ENCODE measurements around the gene USP35. TPM values are rescaled to one million over a fixed set of nuclear protein-coding genes. Genes with fewer than 3 reads are reported as not detected.
A peak's percentile ranks its signal among the peaks of the same experiment; 100 is the strongest.
"Not testable (repeated sequence)": the region's sequence is repeated elsewhere in the genome, so short reads cannot be mapped to it uniquely, and the experiment has no call there.

The USP35 gene
- polyA plus RNA-seq, 1 of the 3 experiments (the other 2 are of a cell fraction) = 8.4 TPM

GRCh38 chr11:78221396-78222315 lies 32.9 kb downstream of the USP35 start:
- 97% methylated on average over 13 of the region's 13 CpGs for WGBS (ENCODE audit: low lambda C conversion rate)
- Histone ChIP-seq H3K9ac (no peak overlapping the region), H3K27ac (ENCODE audit: low read depth in 2 of 2, low read length in 1 of 2) (no peak overlapping the region; a peak in 1 of 4 replicates), H2AFZ (ENCODE audit: low read depth) (no peak overlapping the region), H3K36me3 (replicated peaks in 1 of 2; ENCODE audit: control insufficient read depth in 1 of 2, insufficient read depth in 2 of 2, low read length in 1 of 2) (peaks cover 13 to 77% of the 10 kb centered on the region in 2 experiments), H4K20me1 (ENCODE audit: insufficient read depth) (no peaks in the 10 kb centered on the region), H3K79me2 (ENCODE audit: insufficient read depth) (no peaks in the 10 kb centered on the region), H3K27me3 (ENCODE audit: insufficient read depth) (no peaks in the 10 kb centered on the region), H3F3A (replicated peaks; ENCODE audit: insufficient read depth) (no peaks in the 10 kb centered on the region), H3K9me3 (no peaks in the 10 kb centered on the region), H3K9me2 (no peaks in the 10 kb centered on the region), H3K4me2 (no peak overlapping the region), H3K4me3 (ENCODE audit: low read depth in 2 of 2, low read length in 1 of 2) (no peak overlapping the region), H3K4me1 (ENCODE audit: control insufficient read depth in 1 of 2, insufficient read depth in 2 of 2, low read depth in 1 of 2, low read length in 1 of 2) (peaks cover 0 to 7% of the 10 kb centered on the region in 2 experiments; a peak in 1 of 4 replicates)
- DNase-seq = no peak
- POLR2A ChIA-PET = no interaction called here
- TF ChIP-seq GATA2 (CRISPR knock-in tag; IDR thresholded peaks at IDR 0.05) (peak; percentile 34), TCF12 (IDR thresholded peaks at IDR 0.05) (no peak)
- CTCF ChIA-PET = interaction anchor here (0.8 to 4.0 kb wide), 4 partner anchors 134 to 342 kb away, joined by 3 to 13 read pairs (median 8); no protein-coding TSS in a partner anchor

DNA sequence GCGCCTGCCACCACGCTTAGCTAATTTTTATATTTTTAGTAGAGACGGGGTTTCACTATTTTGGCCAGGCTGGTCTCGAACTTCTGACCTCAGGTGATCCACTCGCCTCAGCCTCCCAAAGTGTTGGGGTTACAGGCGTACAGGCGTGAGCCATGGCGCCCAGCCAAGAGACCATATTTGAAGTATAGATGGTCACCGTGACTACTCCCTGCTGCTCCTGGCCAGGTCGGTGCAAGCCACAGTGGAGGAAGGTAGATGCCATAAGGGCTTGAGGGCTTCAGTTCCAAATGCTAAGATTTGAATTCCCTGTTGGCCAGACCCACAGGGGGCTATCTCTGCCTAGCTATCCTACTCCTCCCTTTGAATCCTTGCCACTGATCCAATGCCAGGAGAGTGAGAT lies 34.0 kb downstream of the USP35 start:
- POLR2A ChIA-PET; H3K4me3 ChIP-seq (ENCODE audit: low read depth in 2 of 2, low read length in 1 of 2); H3K9me2 ChIP-seq; H3K9ac ChIP-seq; H3K79me2 ChIP-seq (ENCODE audit: insufficient read depth); H3K4me2 ChIP-seq; H4K20me1 ChIP-seq (ENCODE audit: insufficient read depth); H3K4me1 ChIP-seq (ENCODE audit: control insufficient read depth in 1 of 2, insufficient read depth in 2 of 2, low read depth in 1 of 2, low read length in 1 of 2); H2AFZ ChIP-seq (ENCODE audit: low read depth); H3F3A ChIP-seq (replicated peaks; ENCODE audit: insufficient read depth); H3K9me3 ChIP-seq; H3K27me3 ChIP-seq (ENCODE audit: insufficient read depth); DNase-seq; H3K27ac ChIP-seq (ENCODE audit: low read depth in 2 of 2, low read length in 1 of 2): not testable (repeated sequence)
- CTCF ChIA-PET = interaction anchor here (1.0 to 2.3 kb wide), 2 partner anchors 194 to 341 kb away, joined by 3 to 13 read pairs; no protein-coding TSS in a partner anchor
- WGBS (ENCODE audit: low lambda C conversion rate) = 82% methylated on average over 9 of the region's 10 CpGs
- peaks cover 13 to 79% of the 10 kb centered on the region in 2 experiments for H3K36me3 ChIP-seq (replicated peaks in 1 of 2; ENCODE audit: control insufficient read depth in 1 of 2, insufficient read depth in 2 of 2, low read length in 1 of 2)

DNA sequence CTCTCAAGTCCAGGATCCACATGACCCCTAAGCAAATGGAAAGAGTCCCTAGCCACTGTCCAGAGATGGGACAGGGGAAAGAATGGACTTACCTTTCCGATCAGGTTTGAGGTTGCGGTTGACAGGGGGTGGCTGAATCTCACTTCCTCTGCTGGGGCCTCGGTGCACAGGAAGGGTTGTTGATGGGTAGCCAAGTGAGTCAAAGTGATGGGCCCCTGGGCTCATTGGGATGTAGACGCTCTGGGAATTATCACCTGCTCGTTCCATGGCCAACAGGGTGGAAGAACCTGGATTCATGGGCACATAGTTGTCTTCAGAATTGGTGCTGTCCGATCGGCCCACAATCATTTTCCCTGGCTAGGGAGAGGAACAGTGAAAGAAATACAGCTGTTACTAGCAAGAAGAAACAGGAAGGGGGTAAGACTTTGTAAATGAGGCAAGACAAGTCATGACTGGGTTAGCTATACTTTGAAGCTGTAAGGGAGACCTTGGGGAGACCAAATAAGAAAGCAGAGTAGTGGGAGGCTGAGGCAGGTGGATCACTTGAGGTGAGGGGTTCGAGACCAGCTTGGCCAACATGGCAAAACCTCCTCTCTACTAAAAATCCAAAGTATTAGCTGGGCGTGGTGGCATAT lies 34.7 kb downstream of the USP35 start:
- Histone ChIP-seq H2AFZ (ENCODE audit: low read depth) (no peak overlapping the region), H3K27ac (ENCODE audit: low read depth in 2 of 2, low read length in 1 of 2) (peak overlapping the region in 1 of 2 experiments; percentile 9; a peak in 1 of 4 replicates), H3K9me3 (no peaks in the 10 kb centered on the region), H3K79me2 (ENCODE audit: insufficient read depth) (no peaks in the 10 kb centered on the region), H3K27me3 (ENCODE audit: insufficient read depth) (no peaks in the 10 kb centered on the region), H3K9ac (no peak overlapping the region), H3K4me3 (ENCODE audit: low read depth in 2 of 2, low read length in 1 of 2) (no peak overlapping the region), H4K20me1 (ENCODE audit: insufficient read depth) (no peaks in the 10 kb centered on the region), H3K36me3 (replicated peaks in 1 of 2; ENCODE audit: control insufficient read depth in 1 of 2, insufficient read depth in 2 of 2, low read length in 1 of 2) (peaks cover 12 to 76% of the 10 kb centered on the region in 2 experiments), H3F3A (replicated peaks; ENCODE audit: insufficient read depth) (no peaks in the 10 kb centered on the region), H3K9me2 (no peaks in the 10 kb centered on the region), H3K4me2 (no peak overlapping the region), H3K4me1 (ENCODE audit: control insufficient read depth in 1 of 2, insufficient read depth in 2 of 2, low read depth in 1 of 2, low read length in 1 of 2) (peaks cover 0 to 7% of the 10 kb centered on the region in 2 experiments; a peak in 1 of 4 replicates)
- WGBS (ENCODE audit: low lambda C conversion rate) = 96% methylated on average over 7 of the region's 9 CpGs
- no peak for DNase-seq
- ChIA-PET CTCF (interaction anchor here (2.3 kb wide), 1 partner anchor 341 kb away, joined by 13 read pairs; no protein-coding TSS in a partner anchor), POLR2A (no interaction called here)
- TF ChIP-seq GATA2 (CRISPR knock-in tag; IDR thresholded peaks at IDR 0.05) = no peak

Measured in SK-N-SH (cell line).